ENCODE results near the gene CEP85.

- no peak for TF ChIP-seq CTCF (conservative IDR thresholded peaks at IDR 0.05; ENCODE audit: low read length)
- no peak for TF ChIP-seq EZH2phosphoT487 (IDR thresholded peaks at IDR 0.05; ENCODE audit: borderline replicate concordance, low read depth, low read length)
These were observed 13.6 kb upstream of the CEP85 start for GRCh38 chr1:26220199-26220912.
